AG10803 (cell line): Measurements from ENCODE around the gene STARD5.
A peak's percentile ranks its signal among the peaks of the same experiment; 100 is the strongest.
"Not testable (repeated sequence)": the region's sequence is repeated elsewhere in the genome, so short reads cannot be mapped to it uniquely, and the experiment has no call there.

ENCODE experiments used
- DNase-seq: peaks from one replicate; pipeline ENCODE4 v3.0.0; 2010; ENCODE audit warnings: low read depth
- H3K4me3 ChIP-seq: 2 replicates; pipeline ENCODE4 v1.5.1; 2011; ENCODE audit warnings: mild to moderate bottlenecking, low read length, control low read depth
- TF ChIP-seq, protein P1 (sequence below): conservative IDR thresholded peaks from 2 replicates; pipeline ENCODE4 v1.5.1; 2011; ENCODE audit warnings: mild to moderate bottlenecking, low read length, control low read depth, inconsistent platforms

The STARD5 gene

DNA sequence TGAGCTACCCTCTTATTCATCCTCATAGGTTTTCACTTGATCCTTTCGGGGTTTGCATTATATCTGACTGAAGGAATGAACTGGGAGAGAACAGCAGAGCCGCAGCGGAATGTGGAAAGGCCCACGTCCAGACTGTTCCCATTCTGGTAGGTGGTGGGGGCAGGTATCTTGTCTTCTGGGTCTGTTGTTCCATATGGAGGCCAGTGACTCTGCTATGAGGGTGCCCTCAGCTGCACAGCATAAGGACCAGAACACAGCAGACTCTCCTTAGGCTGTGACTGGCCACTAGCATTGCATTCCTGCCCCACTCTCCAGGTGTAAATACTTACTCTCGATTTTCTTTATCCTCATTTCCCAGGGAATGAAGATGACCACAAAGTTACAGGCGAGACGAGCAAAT is 38.0 kb upstream of the STARD5 start:
- TF ChIP-seq, protein P1, sequence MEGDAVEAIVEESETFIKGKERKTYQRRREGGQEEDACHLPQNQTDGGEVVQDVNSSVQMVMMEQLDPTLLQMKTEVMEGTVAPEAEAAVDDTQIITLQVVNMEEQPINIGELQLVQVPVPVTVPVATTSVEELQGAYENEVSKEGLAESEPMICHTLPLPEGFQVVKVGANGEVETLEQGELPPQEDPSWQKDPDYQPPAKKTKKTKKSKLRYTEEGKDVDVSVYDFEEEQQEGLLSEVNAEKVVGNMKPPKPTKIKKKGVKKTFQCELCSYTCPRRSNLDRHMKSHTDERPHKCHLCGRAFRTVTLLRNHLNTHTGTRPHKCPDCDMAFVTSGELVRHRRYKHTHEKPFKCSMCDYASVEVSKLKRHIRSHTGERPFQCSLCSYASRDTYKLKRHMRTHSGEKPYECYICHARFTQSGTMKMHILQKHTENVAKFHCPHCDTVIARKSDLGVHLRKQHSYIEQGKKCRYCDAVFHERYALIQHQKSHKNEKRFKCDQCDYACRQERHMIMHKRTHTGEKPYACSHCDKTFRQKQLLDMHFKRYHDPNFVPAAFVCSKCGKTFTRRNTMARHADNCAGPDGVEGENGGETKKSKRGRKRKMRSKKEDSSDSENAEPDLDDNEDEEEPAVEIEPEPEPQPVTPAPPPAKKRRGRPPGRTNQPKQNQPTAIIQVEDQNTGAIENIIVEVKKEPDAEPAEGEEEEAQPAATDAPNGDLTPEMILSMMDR = no peak
- no peak overlapping the region for H3K4me3 ChIP-seq
- DNase-seq = no peak

DNA sequence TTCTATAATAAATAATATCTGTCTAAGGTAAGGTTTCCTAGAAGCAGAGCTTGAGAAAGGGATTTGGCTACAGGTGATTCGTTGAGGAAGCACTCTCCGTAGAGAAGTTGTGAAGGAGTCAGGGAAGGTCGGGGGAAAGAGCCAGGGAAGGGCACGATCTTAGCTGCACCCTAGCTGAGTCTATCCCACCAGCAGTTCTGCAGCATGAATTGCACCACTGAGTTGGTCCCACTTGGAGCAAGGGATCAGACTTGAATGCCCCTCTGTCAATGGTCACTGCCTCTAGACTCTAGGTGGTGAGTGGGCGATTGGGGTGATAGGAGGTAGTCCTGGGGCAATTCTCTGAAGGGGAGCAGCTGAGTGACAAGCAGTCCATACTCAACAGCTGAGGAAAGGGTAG is 36.5 kb upstream of the STARD5 start:
- TF ChIP-seq, protein P1 = no peak
- DNase-seq = no peak
- H3K4me3 ChIP-seq = no peak overlapping the region

DNA sequence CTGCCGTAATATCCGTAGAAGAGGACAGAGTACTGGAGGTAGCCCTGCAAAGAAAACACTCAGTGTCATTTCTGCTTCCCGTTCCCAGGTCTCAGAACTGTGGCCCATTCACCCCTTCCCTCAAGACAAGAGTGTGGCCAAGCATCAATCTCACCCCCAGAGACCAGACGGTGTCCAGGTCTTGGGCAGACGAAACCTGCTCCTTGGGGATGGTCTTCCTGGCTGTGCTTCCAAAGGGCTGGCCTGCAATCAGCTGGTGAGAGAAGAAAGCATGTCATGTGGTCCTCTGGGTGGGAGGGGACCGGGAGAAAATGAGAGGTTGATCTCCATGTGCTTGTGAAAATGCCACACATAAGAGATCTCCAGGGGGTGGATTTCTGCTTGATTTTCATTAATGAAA is 34.3 kb upstream of the STARD5 start:
- TF ChIP-seq, protein P1 = no peak
- no peak for DNase-seq
- H3K4me3 ChIP-seq = no peak overlapping the region

DNA sequence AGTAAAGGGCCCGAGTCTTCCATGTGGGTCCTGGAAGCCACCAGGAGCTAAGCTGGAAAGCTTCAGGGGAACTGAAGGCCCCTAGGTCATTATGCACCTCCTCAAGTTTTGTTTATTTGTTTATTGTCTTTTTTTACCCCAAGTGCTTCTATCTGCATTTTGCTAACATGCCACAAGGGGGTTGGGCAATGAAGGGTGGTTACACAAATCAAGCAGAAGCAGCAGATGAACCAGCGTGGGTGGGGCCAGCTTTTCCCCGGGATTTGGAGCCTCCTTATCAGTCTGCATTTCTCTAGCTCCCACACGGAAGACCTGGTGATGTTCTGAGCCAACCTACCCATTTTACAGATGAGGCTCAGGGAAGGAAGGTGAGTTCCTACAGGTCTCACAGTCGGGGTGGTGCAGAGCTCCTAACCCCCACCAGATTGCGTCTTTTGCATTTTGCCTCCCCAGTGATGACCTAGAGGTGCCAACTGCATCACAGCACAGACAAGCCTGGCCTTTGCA is 33.3 kb upstream of the STARD5 start:
- no peak for DNase-seq
- H3K4me3 ChIP-seq = no peak overlapping the region
- TF ChIP-seq, protein P1 = 0 out of 2 replicates have a peak, but pooled peaks have one; percentile 7

DNA sequence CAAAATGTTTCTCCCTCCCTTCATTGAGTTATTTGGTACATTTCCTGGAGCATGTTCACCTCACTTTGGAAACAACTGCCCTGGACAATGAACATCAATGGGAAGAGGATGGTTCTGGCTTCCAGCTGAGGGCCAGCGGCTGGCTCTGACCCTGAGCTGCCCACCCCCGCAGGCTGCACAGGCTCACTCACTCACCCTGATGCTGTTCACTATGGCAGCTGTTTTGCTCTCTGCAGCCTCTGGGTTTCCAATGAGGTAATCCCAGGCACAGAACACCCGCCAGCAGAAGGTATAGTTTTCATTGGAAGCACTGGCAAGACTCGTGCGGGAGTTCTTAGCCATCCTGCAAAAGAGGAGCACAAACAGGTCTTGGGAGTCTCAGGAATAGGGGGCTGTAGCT is 32.3 kb upstream of the STARD5 start:
- no peak for DNase-seq
- no peak overlapping the region for H3K4me3 ChIP-seq
- TF ChIP-seq, protein P1 = no peak

DNA sequence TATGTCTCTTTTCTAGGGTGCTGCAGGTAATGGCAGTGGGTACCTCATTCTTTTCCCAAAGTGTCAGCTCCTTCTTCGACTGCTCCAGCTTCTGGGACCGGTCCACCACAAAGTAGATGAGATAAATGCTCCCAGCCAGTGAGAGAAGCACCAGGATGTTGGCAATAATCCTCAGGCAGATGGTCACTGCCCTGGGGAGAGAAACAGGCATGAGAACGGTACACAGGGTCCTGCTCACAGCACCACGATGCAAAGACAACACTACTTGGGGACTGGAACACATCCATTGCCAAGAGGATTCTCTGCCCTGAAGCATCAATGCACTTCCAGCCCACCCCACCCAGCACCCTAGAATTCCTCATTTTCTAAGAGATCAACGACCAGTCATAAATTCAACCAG is 27.7 kb upstream of the STARD5 start:
- no peak for DNase-seq
- TF ChIP-seq, protein P1 = no peak
- H3K4me3 ChIP-seq = no peak overlapping the region

DNA sequence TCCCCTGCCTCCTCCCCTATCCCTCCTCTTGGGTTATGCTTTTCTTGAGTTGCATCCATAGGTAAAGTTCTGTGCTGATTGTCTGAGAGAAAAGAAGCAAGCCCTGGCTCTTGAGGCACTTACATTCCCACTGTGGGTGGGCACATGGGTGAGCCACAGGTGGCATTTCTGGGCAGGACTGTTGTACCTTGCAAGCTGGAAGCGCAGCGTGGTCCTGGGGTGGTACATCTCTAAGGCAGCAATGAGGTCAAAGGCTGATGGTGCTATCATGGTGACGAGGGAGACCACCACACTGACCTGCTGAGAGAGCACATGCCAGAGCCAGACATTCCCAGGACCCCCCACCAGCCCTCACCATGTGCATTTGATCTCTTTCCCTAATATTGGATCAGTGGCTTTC is 25.3 kb upstream of the STARD5 start:
- TF ChIP-seq, protein P1 = no peak
- DNase-seq = no peak
- H3K4me3 ChIP-seq = no peak overlapping the region

DNA sequence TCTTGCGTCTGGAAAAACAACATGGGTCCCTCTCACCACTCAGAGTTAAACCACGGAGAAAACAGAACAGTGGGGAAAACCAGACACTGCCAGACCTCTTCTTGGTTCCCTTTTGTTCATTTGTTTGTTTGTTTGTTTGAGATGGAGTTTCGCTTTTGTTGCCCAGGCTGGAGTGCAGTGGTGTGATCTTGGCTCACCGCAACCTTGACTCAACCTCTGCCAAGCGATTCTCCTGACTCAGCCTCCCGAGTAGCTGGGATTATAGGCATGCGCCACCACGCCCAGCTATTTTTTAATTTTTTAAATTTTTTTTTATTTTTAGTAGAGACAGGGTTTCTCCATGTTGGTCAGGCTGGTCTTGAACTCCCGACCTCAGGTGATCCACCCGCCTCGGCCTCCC is 24.8 kb upstream of the STARD5 start:
- not testable (repeated sequence) for H3K4me3 ChIP-seq, DNase-seq
